ENCODE data around the gene TRPM2. TPM values are rescaled to one million over a fixed set of nuclear protein-coding genes. Genes with fewer than 3 reads are reported as not detected.

TRPM2 gene
- total RNA-seq, 1 donor from 2014 or later, result 1.6 TPM

GRCh38 chr21:44434936-44435635, 81.7 kb downstream of the TRPM2 start:
- H3K36me3 ChIP-seq (ENCODE audit: control insufficient read depth in 3 of 3, insufficient read depth in 3 of 3, low read length in 3 of 3), result no peaks in the 10 kb centered on the region
- H3K27ac ChIP-seq (ENCODE audit: low read depth, low read length), result no peak overlapping the region
- H3K4me1 ChIP-seq (ENCODE audit: control insufficient read depth in 3 of 3, insufficient read depth in 3 of 3, low read length in 3 of 3), result no peaks in the 10 kb centered on the region
- H3K4me3 ChIP-seq (ENCODE audit: low read length in 3 of 3), result no peak overlapping the region
- H3K9ac ChIP-seq (ENCODE audit: low read depth in 1 of 3, low read length in 3 of 3), result no peak overlapping the region
- H3K27me3 ChIP-seq (ENCODE audit: control insufficient read depth in 3 of 3, insufficient read depth in 3 of 3, low read length in 3 of 3), result peaks cover 18 to 38% (median 28%) of the 10 kb centered on the region in 3 donors
- H3K9me3 ChIP-seq (ENCODE audit: control insufficient read depth in 3 of 3, low read length in 3 of 3), result no peaks in the 10 kb centered on the region

- H3K36me3 ChIP-seq (ENCODE audit: control insufficient read depth in 3 of 3, insufficient read depth in 3 of 3, low read length in 3 of 3), result no peaks in the 10 kb centered on the region
- H3K27ac ChIP-seq (ENCODE audit: low read depth, low read length), result no peak overlapping the region
- no peaks in the 10 kb centered on the region for H3K9me3 ChIP-seq (ENCODE audit: control insufficient read depth in 3 of 3, low read length in 3 of 3)
- H3K4me3 ChIP-seq (ENCODE audit: low read length in 3 of 3), result no peak overlapping the region
- H3K9ac ChIP-seq (ENCODE audit: low read depth in 1 of 3, low read length in 3 of 3), result no peak overlapping the region
- H3K27me3 ChIP-seq (ENCODE audit: control insufficient read depth in 3 of 3, insufficient read depth in 3 of 3, low read length in 3 of 3), result peaks cover 20 to 38% (median 30%) of the 10 kb centered on the region in 3 donors
- no peaks in the 10 kb centered on the region for H3K4me1 ChIP-seq (ENCODE audit: control insufficient read depth in 3 of 3, insufficient read depth in 3 of 3, low read length in 3 of 3)
Measured at GRCh38 chr21:44436111-44436611, 82.7 kb downstream of the TRPM2 start.

GRCh38 chr21:44436958-44437357, 83.5 kb downstream of the TRPM2 start:
- H3K27me3 ChIP-seq (ENCODE audit: control insufficient read depth in 3 of 3, insufficient read depth in 3 of 3, low read length in 3 of 3), result peaks cover 20 to 38% (median 30%) of the 10 kb centered on the region in 3 donors
- H3K4me3 ChIP-seq (ENCODE audit: low read length in 3 of 3), result no peak overlapping the region
- no peak overlapping the region for H3K9ac ChIP-seq (ENCODE audit: low read depth in 1 of 3, low read length in 3 of 3)
- no peaks in the 10 kb centered on the region for H3K9me3 ChIP-seq (ENCODE audit: control insufficient read depth in 3 of 3, low read length in 3 of 3)
- H3K27ac ChIP-seq (ENCODE audit: low read depth, low read length), result no peak overlapping the region
- H3K36me3 ChIP-seq (ENCODE audit: control insufficient read depth in 3 of 3, insufficient read depth in 3 of 3, low read length in 3 of 3), result no peaks in the 10 kb centered on the region
- H3K4me1 ChIP-seq (ENCODE audit: control insufficient read depth in 3 of 3, insufficient read depth in 3 of 3, low read length in 3 of 3), result no peaks in the 10 kb centered on the region

- Histone ChIP-seq H3K27me3 (ENCODE audit: control insufficient read depth in 3 of 3, insufficient read depth in 3 of 3, low read length in 3 of 3) (peaks cover 20 to 38% (median 32%) of the 10 kb centered on the region in 3 donors), H3K4me3 (ENCODE audit: low read length in 3 of 3) (no peak overlapping the region), H3K27ac (ENCODE audit: low read depth, low read length) (no peak overlapping the region), H3K4me1 (ENCODE audit: control insufficient read depth in 3 of 3, insufficient read depth in 3 of 3, low read length in 3 of 3) (no peaks in the 10 kb centered on the region), H3K36me3 (ENCODE audit: control insufficient read depth in 3 of 3, insufficient read depth in 3 of 3, low read length in 3 of 3) (no peaks in the 10 kb centered on the region), H3K9me3 (ENCODE audit: control insufficient read depth in 3 of 3, low read length in 3 of 3) (no peaks in the 10 kb centered on the region), H3K9ac (ENCODE audit: low read depth in 1 of 3, low read length in 3 of 3) (no peak overlapping the region)
Measured at GRCh38 chr21:44437371-44437695, 83.9 kb downstream of the TRPM2 start.

GRCh38 chr21:44437696-44438431, 84.4 kb downstream of the TRPM2 start:
- Histone ChIP-seq H3K4me3 (ENCODE audit: low read length in 3 of 3) (no peak overlapping the region), H3K9ac (ENCODE audit: low read depth in 1 of 3, low read length in 3 of 3) (no peak overlapping the region), H3K4me1 (ENCODE audit: control insufficient read depth in 3 of 3, insufficient read depth in 3 of 3, low read length in 3 of 3) (no peaks in the 10 kb centered on the region), H3K9me3 (ENCODE audit: control insufficient read depth in 3 of 3, low read length in 3 of 3) (no peaks in the 10 kb centered on the region), H3K27ac (ENCODE audit: low read depth, low read length) (no peak overlapping the region), H3K36me3 (ENCODE audit: control insufficient read depth in 3 of 3, insufficient read depth in 3 of 3, low read length in 3 of 3) (no peaks in the 10 kb centered on the region), H3K27me3 (ENCODE audit: control insufficient read depth in 3 of 3, insufficient read depth in 3 of 3, low read length in 3 of 3) (peaks cover 20 to 37% (median 34%) of the 10 kb centered on the region in 3 donors)

GRCh38 chr21:44438531-44439210, 85.2 kb downstream of the TRPM2 start:
- no peaks in the 10 kb centered on the region for H3K9me3 ChIP-seq (ENCODE audit: control insufficient read depth in 3 of 3, low read length in 3 of 3)
- peaks cover 20 to 34% (median 32%) of the 10 kb centered on the region in 3 donors for H3K27me3 ChIP-seq (ENCODE audit: control insufficient read depth in 3 of 3, insufficient read depth in 3 of 3, low read length in 3 of 3)
- H3K9ac ChIP-seq (ENCODE audit: low read depth in 1 of 3, low read length in 3 of 3), result no peak overlapping the region
- H3K4me3 ChIP-seq (ENCODE audit: low read length in 3 of 3), result no peak overlapping the region
- no peak overlapping the region for H3K27ac ChIP-seq (ENCODE audit: low read depth, low read length)
- H3K36me3 ChIP-seq (ENCODE audit: control insufficient read depth in 3 of 3, insufficient read depth in 3 of 3, low read length in 3 of 3), result no peaks in the 10 kb centered on the region
- no peaks in the 10 kb centered on the region for H3K4me1 ChIP-seq (ENCODE audit: control insufficient read depth in 3 of 3, insufficient read depth in 3 of 3, low read length in 3 of 3)

- H3K9ac ChIP-seq (ENCODE audit: low read depth in 1 of 3, low read length in 3 of 3), result no peak overlapping the region
- no peak overlapping the region for H3K27ac ChIP-seq (ENCODE audit: low read depth, low read length)
- H3K27me3 ChIP-seq (ENCODE audit: control insufficient read depth in 3 of 3, insufficient read depth in 3 of 3, low read length in 3 of 3), result peaks cover 20 to 35% (median 31%) of the 10 kb centered on the region in 3 donors
- no peak overlapping the region for H3K4me3 ChIP-seq (ENCODE audit: low read length in 3 of 3)
- no peaks in the 10 kb centered on the region for H3K9me3 ChIP-seq (ENCODE audit: control insufficient read depth in 3 of 3, low read length in 3 of 3)
- no peaks in the 10 kb centered on the region for H3K36me3 ChIP-seq (ENCODE audit: control insufficient read depth in 3 of 3, insufficient read depth in 3 of 3, low read length in 3 of 3)
- H3K4me1 ChIP-seq (ENCODE audit: control insufficient read depth in 3 of 3, insufficient read depth in 3 of 3, low read length in 3 of 3), result no peaks in the 10 kb centered on the region
Measured at GRCh38 chr21:44439211-44439600, 85.8 kb downstream of the TRPM2 start.

- peaks cover 20 to 36% (median 31%) of the 10 kb centered on the region in 3 donors for H3K27me3 ChIP-seq (ENCODE audit: control insufficient read depth in 3 of 3, insufficient read depth in 3 of 3, low read length in 3 of 3)
- no peak overlapping the region for H3K27ac ChIP-seq (ENCODE audit: low read depth, low read length)
- no peak overlapping the region for H3K9ac ChIP-seq (ENCODE audit: low read depth in 1 of 3, low read length in 3 of 3)
- no peak overlapping the region for H3K4me3 ChIP-seq (ENCODE audit: low read length in 3 of 3)
- no peaks in the 10 kb centered on the region for H3K4me1 ChIP-seq (ENCODE audit: control insufficient read depth in 3 of 3, insufficient read depth in 3 of 3, low read length in 3 of 3)
- H3K36me3 ChIP-seq (ENCODE audit: control insufficient read depth in 3 of 3, insufficient read depth in 3 of 3, low read length in 3 of 3), result no peaks in the 10 kb centered on the region
- no peaks in the 10 kb centered on the region for H3K9me3 ChIP-seq (ENCODE audit: control insufficient read depth in 3 of 3, low read length in 3 of 3)
Measured at GRCh38 chr21:44440241-44441040, 87.0 kb downstream of the TRPM2 start.

- Histone ChIP-seq H3K4me3 (ENCODE audit: low read length in 3 of 3) (no peak overlapping the region), H3K4me1 (ENCODE audit: control insufficient read depth in 3 of 3, insufficient read depth in 3 of 3, low read length in 3 of 3) (no peaks in the 10 kb centered on the region), H3K27me3 (ENCODE audit: control insufficient read depth in 3 of 3, insufficient read depth in 3 of 3, low read length in 3 of 3) (peaks cover 20 to 34% (median 31%) of the 10 kb centered on the region in 3 donors), H3K9ac (ENCODE audit: low read depth in 1 of 3, low read length in 3 of 3) (no peak overlapping the region), H3K27ac (ENCODE audit: low read depth, low read length) (no peak overlapping the region), H3K9me3 (ENCODE audit: control insufficient read depth in 3 of 3, low read length in 3 of 3) (no peaks in the 10 kb centered on the region), H3K36me3 (ENCODE audit: control insufficient read depth in 3 of 3, insufficient read depth in 3 of 3, low read length in 3 of 3) (no peaks in the 10 kb centered on the region)
Measured at GRCh38 chr21:44441041-44441400, 87.6 kb downstream of the TRPM2 start.

Data from skeletal muscle tissue (tissue), 4 donors.